Uterus (tissue), 2 donors: ENCODE results near the gene ABLIM2.

Experiments
- CTCF ChIP-seq, 4 experiments: fragments of 200-600 bp in 2 of 4; fragments of 450-650 bp in 2 of 4; sonication (generic) in 2 of 4; IDR thresholded peaks; one replicate each; pipeline ENCODE4 v1.5.1; 2016 to 2019; ENCODE audit warnings: antibody characterized with exemption in 4 of 4, mild to moderate bottlenecking in 2 of 4, moderate library complexity in 1 of 4
- POLR2A ChIP-seq, 2 donors: fragments of 450-650 bp; IDR thresholded peaks; one replicate each; pipeline ENCODE4 v1.6.1; 2016; ENCODE audit warnings: antibody characterized with exemption in 2 of 2, mild to moderate bottlenecking in 1 of 2, moderate library complexity in 1 of 2

- no peak for TF ChIP-seq CTCF (IDR thresholded peaks at IDR 0.05)
- no peak for TF ChIP-seq POLR2A (IDR thresholded peaks at IDR 0.05)
Measured at GRCh38 chr4:8162625-8163024, 4.0 kb upstream of the ABLIM2 start.
